Natural killer cell (primary cell): ENCODE results near the gene LAMC3. TPM values are rescaled to one million over a fixed set of nuclear protein-coding genes. Genes with fewer than 3 reads are reported as not detected.

Experiments
- ATAC-seq, 3 donors: fragments of 150-1000 bp in 2 of 3; fragments of 200-7000 bp in 1 of 3; cut with Tn5 transposase; 1 replicate in 1 of 3; 2 replicates in 2 of 3; pipeline ENCODE4 v1.10.0; 2021; ENCODE audit warnings: mild to moderate bottlenecking in 2 of 3, moderate library complexity in 2 of 3
- DNase-seq, 2 donors: peaks; one replicate each; pipeline versions ENCODE4 v3.0.0 to v3.0.0-alpha.2; 2013 to 2021; ENCODE audit warnings: mixed read lengths in 1 of 2
- H3K27ac ChIP-seq: one replicate; pipeline ENCODE4 v1.5.1; 2013; ENCODE audit warnings: mild to moderate bottlenecking, low read length
- H3K27me3 ChIP-seq: one replicate; pipeline ENCODE4 v1.6.1; 2013; ENCODE audit warnings: low read length; ENCODE audit not compliant: control insufficient read depth, insufficient read depth
- H3K36me3 ChIP-seq: one replicate; pipeline ENCODE4 v1.6.1; 2013; ENCODE audit warnings: low read length; ENCODE audit not compliant: control insufficient read depth, insufficient read depth
- H3K4me1 ChIP-seq: one replicate; pipeline ENCODE4 v1.6.1; 2013; ENCODE audit warnings: low read length; ENCODE audit not compliant: control insufficient read depth, insufficient read depth
- H3K4me3 ChIP-seq: one replicate; pipeline ENCODE4 v1.5.1; 2013; ENCODE audit warnings: low read length
- H3K9me3 ChIP-seq: one replicate; pipeline ENCODE4 v1.6.1; 2013; ENCODE audit warnings: low read length; ENCODE audit not compliant: control insufficient read depth, insufficient read depth
- H3K27ac Mint-ChIP-seq, 2 donors: one replicate each; pipeline ENCODE4 v1.8.0; 2022; ENCODE audit warnings: mild to moderate bottlenecking in 2 of 2, mixed read lengths in 2 of 2, moderate library complexity in 1 of 2
- H3K27me3 Mint-ChIP-seq, 2 donors: one replicate each; pipeline ENCODE4 v1.8.0; 2022; ENCODE audit warnings: low read depth in 2 of 2, mixed read lengths in 2 of 2
- H3K36me3 Mint-ChIP-seq: one replicate; pipeline ENCODE4 v1.8.0; 2022; ENCODE audit warnings: mixed read lengths
- H3K4me1 Mint-ChIP-seq, 2 donors: one replicate each; pipeline ENCODE4 v1.8.0; 2022; ENCODE audit warnings: mixed read lengths in 2 of 2
- H3K4me3 Mint-ChIP-seq: one replicate; pipeline ENCODE4 v1.8.0; 2022; ENCODE audit warnings: mild to moderate bottlenecking, moderate library complexity, mixed read lengths
- H3K9me3 Mint-ChIP-seq, 2 donors: one replicate each; pipeline ENCODE4 v1.8.0; 2022; ENCODE audit warnings: mixed read lengths in 2 of 2
- WGBS: methylation state at CpG from one replicate; pipeline ENCODE4 v1.1.7; 2013; ENCODE audit warnings: missing lambda C conversion rate; ENCODE audit not compliant: insufficient coverage; 5-methylcytosine and 5-hydroxymethylcytosine counted together
- intact Hi-C: fragments of 100-400 bp; cut with micrococcal nuclease; formaldehyde crosslinking; loops from one replicate; pipeline ENCODE4 v1.14.2; 2022
- total RNA-seq, 4 donors: library from RNA; stranded (reverse); fragments of 120-200 nt in 1 of 4; gene quantifications; one replicate each; pipeline versions ENCODE4 v1.2.3 to v1.2.4, GENCODE V29; 2013 to 2022
- TF ChIP-seq, protein P1 (sequence below): fragments of 200-600 bp; IDR thresholded peaks from one replicate; pipeline ENCODE4 v1.8.0; 2022; ENCODE audit warnings: antibody characterized with exemption

LAMC3 gene
- total RNA-seq, 3 donors from 2014 or later (not counting 1 experiment from before 2014, with no cell fraction given) = not detected

DNA sequence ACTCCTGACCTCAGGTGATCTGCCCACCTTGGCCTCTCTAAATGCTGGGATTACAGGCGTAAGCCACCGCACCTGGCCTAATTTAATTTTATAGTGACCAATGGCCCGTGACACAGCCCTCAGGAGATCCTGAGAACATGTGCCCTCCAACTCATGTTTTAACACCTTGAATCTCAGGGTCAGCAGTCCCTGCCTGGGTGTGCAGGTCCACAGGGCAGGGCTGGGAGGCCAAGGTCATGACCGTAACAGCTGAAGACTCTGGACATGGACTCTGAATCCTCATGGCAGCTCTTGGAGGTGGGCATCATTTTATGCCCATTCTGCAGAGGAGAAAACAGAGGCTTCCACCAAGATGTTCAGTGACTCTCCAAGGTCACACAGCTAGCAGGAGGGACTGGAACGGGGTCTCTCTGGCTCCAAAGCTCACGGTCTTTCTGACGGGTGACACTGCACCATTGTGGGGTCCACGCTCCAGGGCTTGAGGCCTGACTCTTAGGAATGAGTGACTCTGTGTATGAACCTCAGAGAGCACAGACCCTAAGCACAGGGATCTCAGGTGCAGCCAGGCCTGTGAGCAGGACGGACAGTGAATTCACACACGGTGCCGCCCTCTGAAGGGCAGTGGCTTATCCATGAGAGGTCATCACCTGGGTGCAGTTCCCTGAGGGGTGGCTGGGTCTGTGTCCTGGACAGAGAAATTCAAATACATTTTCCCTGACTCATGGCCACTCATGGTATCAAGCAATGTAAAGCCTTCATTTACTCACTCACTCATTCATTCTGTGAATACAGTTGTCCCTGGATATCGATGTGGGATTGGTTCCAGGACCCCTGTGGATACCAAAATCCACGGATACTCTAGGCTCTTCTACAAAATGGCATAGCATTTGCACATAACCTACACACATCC lies 32.8 kb upstream of the LAMC3 start:
- intact Hi-C loops = no loop called here
- Mint-ChIP-seq H3K9me3 (no peaks in the 10 kb centered on the region), H3K27me3 (peaks cover 8 to 16% of the 10 kb centered on the region in 2 donors), H3K36me3 (no peaks in the 10 kb centered on the region), H3K4me3 (no peak overlapping the region), H3K27ac (no peak overlapping the region), H3K4me1 (peaks cover 0 to 12% of the 10 kb centered on the region in 2 donors)
- 90% methylated on average over 13 of the region's 13 CpGs for WGBS
- TF ChIP-seq, protein P1, sequence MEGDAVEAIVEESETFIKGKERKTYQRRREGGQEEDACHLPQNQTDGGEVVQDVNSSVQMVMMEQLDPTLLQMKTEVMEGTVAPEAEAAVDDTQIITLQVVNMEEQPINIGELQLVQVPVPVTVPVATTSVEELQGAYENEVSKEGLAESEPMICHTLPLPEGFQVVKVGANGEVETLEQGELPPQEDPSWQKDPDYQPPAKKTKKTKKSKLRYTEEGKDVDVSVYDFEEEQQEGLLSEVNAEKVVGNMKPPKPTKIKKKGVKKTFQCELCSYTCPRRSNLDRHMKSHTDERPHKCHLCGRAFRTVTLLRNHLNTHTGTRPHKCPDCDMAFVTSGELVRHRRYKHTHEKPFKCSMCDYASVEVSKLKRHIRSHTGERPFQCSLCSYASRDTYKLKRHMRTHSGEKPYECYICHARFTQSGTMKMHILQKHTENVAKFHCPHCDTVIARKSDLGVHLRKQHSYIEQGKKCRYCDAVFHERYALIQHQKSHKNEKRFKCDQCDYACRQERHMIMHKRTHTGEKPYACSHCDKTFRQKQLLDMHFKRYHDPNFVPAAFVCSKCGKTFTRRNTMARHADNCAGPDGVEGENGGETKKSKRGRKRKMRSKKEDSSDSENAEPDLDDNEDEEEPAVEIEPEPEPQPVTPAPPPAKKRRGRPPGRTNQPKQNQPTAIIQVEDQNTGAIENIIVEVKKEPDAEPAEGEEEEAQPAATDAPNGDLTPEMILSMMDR = no peak
- Histone ChIP-seq H3K4me1 (peaks cover 11% of the 10 kb centered on the region), H3K27ac (no peak overlapping the region), H3K9me3 (no peaks in the 10 kb centered on the region), H3K4me3 (no peak overlapping the region), H3K27me3 (no peaks in the 10 kb centered on the region), H3K36me3 (no peaks in the 10 kb centered on the region)
- DNase-seq (no peak), ATAC-seq (no peak)

DNA sequence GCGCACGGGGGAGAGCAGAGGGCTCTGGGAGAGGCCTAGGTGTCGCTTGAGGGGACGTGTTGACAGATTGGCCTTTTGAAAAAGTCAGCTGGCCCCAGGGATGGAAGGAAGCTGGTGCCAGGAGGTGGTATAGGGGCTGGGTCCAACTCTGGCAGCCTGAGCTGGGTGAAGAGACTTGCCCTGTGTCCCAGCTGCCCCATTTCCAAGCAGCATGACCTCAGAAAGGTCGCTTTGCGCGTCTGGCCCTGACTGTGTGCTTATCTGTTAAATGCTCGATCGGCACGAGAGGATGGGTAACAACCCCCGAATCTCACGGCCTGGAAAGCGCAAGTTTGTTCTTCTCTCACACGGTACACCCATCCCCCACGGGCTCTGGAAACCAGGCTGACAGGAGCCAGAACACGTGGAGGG lies 31.2 kb upstream of the LAMC3 start:
- no peaks in the 10 kb centered on the region for H3K4me1 Mint-ChIP-seq
- no peak overlapping the region for H3K4me3 ChIP-seq
- no peaks in the 10 kb centered on the region for H3K36me3 ChIP-seq
- no peak overlapping the region for H3K27ac Mint-ChIP-seq
- H3K27ac ChIP-seq = no peak overlapping the region
- no peaks in the 10 kb centered on the region for H3K36me3 Mint-ChIP-seq
- WGBS = 91% methylated on average over 16 of the region's 16 CpGs
- intact Hi-C loops = no loop called here
- H3K4me3 Mint-ChIP-seq = no peak overlapping the region
- no peaks in the 10 kb centered on the region for H3K9me3 ChIP-seq
- DNase-seq (no peak), ATAC-seq (no peak)
- no peaks in the 10 kb centered on the region for H3K27me3 ChIP-seq
- H3K4me1 ChIP-seq = peaks cover 16% of the 10 kb centered on the region
- peaks cover 6 to 8% of the 10 kb centered on the region in 2 donors for H3K27me3 Mint-ChIP-seq
- TF ChIP-seq, protein P1 = no peak
- no peaks in the 10 kb centered on the region for H3K9me3 Mint-ChIP-seq

DNA sequence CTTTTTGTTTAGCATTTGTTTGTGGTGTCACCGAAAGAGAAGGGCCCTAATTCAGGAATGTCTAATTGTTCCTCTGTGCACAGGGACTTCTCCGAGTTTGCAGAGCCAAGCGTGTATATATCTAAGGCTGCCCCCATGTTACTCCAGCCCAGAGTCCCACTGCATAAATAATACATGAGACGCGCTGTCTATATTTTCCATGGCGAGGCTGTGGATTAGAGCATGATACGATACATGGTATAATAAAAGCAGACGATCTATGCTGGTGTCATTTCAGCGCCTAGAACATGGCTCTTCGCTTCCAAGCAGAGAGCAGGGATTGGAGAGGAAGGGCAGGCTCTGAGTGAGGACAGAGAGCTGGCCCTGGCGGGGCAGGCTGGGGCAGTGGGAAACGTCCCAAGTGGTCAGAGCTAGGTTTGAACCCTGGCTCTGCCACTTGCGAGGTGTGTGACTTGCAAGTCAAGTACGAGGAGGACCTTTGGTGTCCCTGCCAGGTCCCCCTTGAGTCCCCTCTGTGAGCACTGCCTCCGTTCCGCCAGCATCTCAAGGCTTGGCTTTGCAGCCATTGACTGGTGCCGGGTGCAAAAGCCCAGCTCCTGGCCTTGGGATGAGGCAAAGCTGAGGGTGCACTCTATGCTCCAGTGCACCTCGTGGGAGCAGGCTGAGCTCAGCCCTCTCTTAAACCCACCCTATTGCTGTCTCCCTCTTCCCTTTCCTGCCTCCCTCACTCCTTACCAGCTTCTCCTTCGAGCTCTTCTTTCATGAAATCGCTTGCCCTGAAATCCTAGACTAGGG lies 29.2 kb upstream of the LAMC3 start:
- H3K4me1 Mint-ChIP-seq = no peaks in the 10 kb centered on the region

More for the DNA sequence above, 29.2 kb upstream of the LAMC3 start:
- Histone ChIP-seq H3K4me1 (peaks cover 16% of the 10 kb centered on the region), H3K27me3 (no peaks in the 10 kb centered on the region), H3K9me3 (no peaks in the 10 kb centered on the region), H3K27ac (no peak overlapping the region), H3K4me3 (no peak overlapping the region), H3K36me3 (no peaks in the 10 kb centered on the region)
- Mint-ChIP-seq H3K27me3 (peaks cover 4 to 8% of the 10 kb centered on the region in 2 donors), H3K9me3 (no peaks in the 10 kb centered on the region), H3K27ac (no peak overlapping the region), H3K4me3 (no peak overlapping the region), H3K36me3 (no peaks in the 10 kb centered on the region)
- TF ChIP-seq, protein P1 = no peak
- DNase-seq = no peak
- no peak for ATAC-seq
- 90% methylated on average over 20 of the region's 20 CpGs for WGBS
- intact Hi-C loops = no loop called here
